ENCODE measurements around the gene PLD6. TPM values are rescaled to one million over a fixed set of nuclear protein-coding genes. Genes with fewer than 3 reads are reported as not detected.

Gene PLD6
- total and polyA plus RNA-seq, 10 of the 15 experiments (the other 5 are each of a cell fraction or from before 2014, with no cell fraction given): 4.7 to 21.4 (median 12.0) TPM

DNA sequence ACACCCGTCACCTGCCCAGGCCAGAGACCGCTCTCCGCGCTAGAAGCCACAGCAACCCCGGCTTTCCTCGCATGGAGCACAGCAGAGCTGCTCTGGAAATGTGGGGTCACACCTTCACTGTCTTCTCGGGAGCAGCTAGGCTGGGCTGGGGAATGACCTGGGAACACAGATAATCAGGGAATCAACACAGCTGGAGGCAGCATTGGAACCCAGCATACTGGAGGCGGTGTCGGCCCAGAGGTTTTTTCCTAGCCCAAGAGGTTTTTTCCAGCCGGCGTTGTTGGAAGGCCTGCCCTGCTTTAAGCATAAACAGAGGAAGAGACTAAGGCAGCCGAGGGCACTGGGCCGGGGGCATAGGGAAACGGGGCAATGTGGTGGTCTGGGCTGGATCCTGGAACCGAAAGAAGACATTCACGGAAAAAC lies 791 bp upstream of the PLD6 start:
- ATAC-seq (no peak), FAIRE-seq (no peak), DNase-seq (ENCODE audit: low read depth, low spot score) (no peak)
- ChIA-PET CTCF (interaction anchor here (0.6 to 1.0 kb wide), 3 partner anchors 65 to 162 kb away, joined by 3 read pairs; no protein-coding TSS in a partner anchor), RAD21 (ENCODE audit: unreplicated experiment) (interaction anchor here (0.8 kb wide), 1 partner anchor 33 kb away, joined by 3 read pairs; no protein-coding TSS in a partner anchor), POLR2A (interaction anchor here (1.0 kb wide), 1 partner anchor 26 kb away, joined by 3 read pairs; no protein-coding TSS in a partner anchor), SMC1A (ENCODE audit: uncharacterized antibody, unreplicated experiment) (interaction anchor here (0.7 to 0.9 kb wide), 2 partner anchors 12 to 106 kb away, joined by 3 to 4 read pairs; no protein-coding TSS in a partner anchor)
- peaks cover 32% of the 10 kb centered on the region for H3K79me2 ChIP-seq (ENCODE audit: control insufficient read depth, insufficient read depth, low read length)
- peaks cover 9% of the 10 kb centered on the region; the same call in 1 of the 2 replicates for H3K4me1 ChIP-seq (ENCODE audit: control insufficient read depth, insufficient read depth, low read length)
- H3K36me3 ChIP-seq (ENCODE audit: control insufficient read depth in 2 of 2, insufficient read depth in 2 of 2, low read length in 1 of 2): peaks cover 2 to 7% of the 10 kb centered on the region in 2 experiments
- no peaks in the 10 kb centered on the region for H3K27me3 ChIP-seq (replicated peaks in 1 of 2; ENCODE audit: control insufficient read depth in 2 of 2, insufficient read depth in 2 of 2, low read length in 1 of 2)
- no peak overlapping the region for H3K4me3 ChIP-seq
- no TSS peak for BruUV-seq (replicated peaks)
- intact Hi-C loops (cut with micrococcal nuclease; ENCODE audit: unreplicated experiment): loop anchor here (1.0 to 10.0 kb wide), 3 partner anchors 30 to 202 kb away; partner anchors contain the start of genes FLCN and NT5M
- H3K4me2 ChIP-seq (ENCODE audit: control insufficient read depth, insufficient read depth): no peak overlapping the region
- no peak overlapping the region for H3K9ac ChIP-seq (ENCODE audit: control insufficient read depth, insufficient read depth, low read length)
- H3K27ac ChIP-seq (ENCODE audit: control insufficient read depth, insufficient read depth): no peak overlapping the region
- peak overlapping the region; percentile 49 for H2AFZ ChIP-seq (ENCODE audit: control insufficient read depth, low read depth, low read length)
- 96% methylated on average over 16 of the region's 16 CpGs for WGBS (ENCODE audit: insufficient coverage, insufficient replicate concordance, low lambda C conversion rate, missing lambda C conversion rate)
- in situ Hi-C loops (cut with MboI): no loop called here
- no peak for TF ChIP-seq NR2C1 (IDR thresholded peaks at IDR 0.05)
- TF ChIP-seq BRCA1 (IDR thresholded peaks at IDR 0.05; ENCODE audit: low read depth, low read length): no peak
- no peak for TF ChIP-seq RUNX3 (IDR thresholded peaks at IDR 0.05; ENCODE audit: low read length)
- peak; percentile 2 to 27; a peak in 1 of 4 replicates for TF ChIP-seq IKZF2 (IDR thresholded peaks at IDR 0.05)
- TF ChIP-seq, protein P1, sequence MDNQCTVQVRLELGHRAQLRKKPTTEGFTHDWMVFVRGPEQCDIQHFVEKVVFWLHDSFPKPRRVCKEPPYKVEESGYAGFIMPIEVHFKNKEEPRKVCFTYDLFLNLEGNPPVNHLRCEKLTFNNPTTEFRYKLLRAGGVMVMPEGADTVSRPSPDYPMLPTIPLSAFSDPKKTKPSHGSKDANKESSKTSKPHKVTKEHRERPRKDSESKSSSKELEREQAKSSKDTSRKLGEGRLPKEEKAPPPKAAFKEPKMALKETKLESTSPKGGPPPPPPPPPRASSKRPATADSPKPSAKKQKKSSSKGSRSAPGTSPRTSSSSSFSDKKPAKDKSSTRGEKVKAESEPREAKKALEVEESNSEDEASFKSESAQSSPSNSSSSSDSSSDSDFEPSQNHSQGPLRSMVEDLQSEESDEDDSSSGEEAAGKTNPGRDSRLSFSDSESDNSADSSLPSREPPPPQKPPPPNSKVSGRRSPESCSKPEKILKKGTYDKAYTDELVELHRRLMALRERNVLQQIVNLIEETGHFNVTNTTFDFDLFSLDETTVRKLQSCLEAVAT (IDR thresholded peaks at IDR 0.05): 0 out of 2 replicates have a peak, but pooled peaks have one; percentile 17
- no peaks in the 10 kb centered on the region for H4K20me1 ChIP-seq (ENCODE audit: control insufficient read depth, insufficient read depth)
- H3K9me3 ChIP-seq (replicated peaks; ENCODE audit: control insufficient read depth, insufficient read depth, low read length): no peaks in the 10 kb centered on the region

All from GM12878 (cell line).